H7 (cell line): ENCODE data around the gene C17orf58. TPM values are rescaled to one million over a fixed set of nuclear protein-coding genes. Genes with fewer than 3 reads are reported as not detected.
A peak's percentile ranks its signal among the peaks of the same experiment; 100 is the strongest.
"Not testable (repeated sequence)": the region's sequence is repeated elsewhere in the genome, so short reads cannot be mapped to it uniquely, and the experiment has no call there.

Source experiments
- DNase-seq: peaks from one replicate; pipeline ENCODE4 v3.0.0; 2012
- H3K27me3 ChIP-seq: 2 replicates; pipeline ENCODE4 v1.6.0; 2011; ENCODE audit warnings: mild to moderate bottlenecking, low read length; ENCODE audit not compliant: control insufficient read depth, insufficient read depth
- H3K36me3 ChIP-seq: replicated peaks from 2 replicates; pipeline ENCODE4 v1.5.1; 2011; ENCODE audit warnings: low read length; ENCODE audit not compliant: control insufficient read depth, insufficient read depth
- H3K4me3 ChIP-seq: 2 replicates; pipeline ENCODE4 v1.5.1; 2011; ENCODE audit warnings: low read depth, mild to moderate bottlenecking, control low read depth, low read length, moderate library complexity; ENCODE audit not compliant: insufficient read depth
- total RNA-seq: library from RNA; depleted of rRNA; stranded (reverse); fragments of >200 nt; shearing (Covaris generic); gene quantifications from 2 replicates; pipeline ENCODE4 v1.2.3, GENCODE V29; 2014

Gene C17orf58
- total RNA-seq, 1 experiment from 2014 or later = 55.8 TPM

DNA sequence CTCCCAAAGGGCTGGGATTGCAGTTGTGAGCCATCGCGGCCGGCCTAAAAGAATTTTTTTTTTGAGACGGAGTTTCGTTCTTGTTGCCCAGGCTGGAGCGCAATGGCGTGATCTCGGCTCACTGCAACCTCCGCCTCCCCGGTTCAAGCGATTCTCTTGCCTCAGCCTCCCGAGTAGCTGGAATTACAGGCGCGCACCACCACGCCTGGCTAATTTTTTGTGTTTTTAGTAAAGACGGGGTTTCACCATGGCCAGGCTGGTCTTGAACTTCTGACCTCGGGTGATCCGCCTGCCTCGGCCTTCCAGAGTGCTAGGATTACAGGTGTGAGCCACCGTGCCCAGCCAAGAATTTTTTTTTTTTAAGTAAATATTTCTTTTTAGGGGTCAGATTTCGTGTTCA lies 22.2 kb upstream of the C17orf58 start:
- not testable (repeated sequence) for H3K4me3 ChIP-seq, DNase-seq

DNA sequence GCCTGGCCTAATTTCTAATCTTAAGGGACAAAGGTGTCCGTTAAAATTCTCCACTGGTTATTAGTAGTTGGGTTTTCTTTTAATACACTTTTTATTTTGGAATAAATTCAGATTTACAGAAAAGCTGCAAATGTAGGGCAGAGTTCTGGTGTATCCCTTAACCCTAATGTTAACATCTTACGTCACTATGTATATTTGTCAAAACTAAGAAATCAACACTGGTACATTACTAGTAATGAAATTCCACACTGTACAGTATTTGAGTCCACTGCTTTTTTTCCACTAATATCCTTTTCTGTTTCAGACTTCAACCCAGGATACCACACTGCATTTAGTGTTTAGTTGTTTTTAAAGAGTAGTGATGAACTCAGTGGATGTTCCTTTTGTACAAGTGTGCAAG lies 20.6 kb upstream of the C17orf58 start:
- DNase-seq = no peak
- no peaks in the 10 kb centered on the region for H3K36me3 ChIP-seq
- no peak overlapping the region for H3K4me3 ChIP-seq
- no peaks in the 10 kb centered on the region for H3K27me3 ChIP-seq

More for the DNA sequence above, 22.2 kb upstream of the C17orf58 start:
- not testable (repeated sequence) for H3K27me3 ChIP-seq, H3K36me3 ChIP-seq

DNA sequence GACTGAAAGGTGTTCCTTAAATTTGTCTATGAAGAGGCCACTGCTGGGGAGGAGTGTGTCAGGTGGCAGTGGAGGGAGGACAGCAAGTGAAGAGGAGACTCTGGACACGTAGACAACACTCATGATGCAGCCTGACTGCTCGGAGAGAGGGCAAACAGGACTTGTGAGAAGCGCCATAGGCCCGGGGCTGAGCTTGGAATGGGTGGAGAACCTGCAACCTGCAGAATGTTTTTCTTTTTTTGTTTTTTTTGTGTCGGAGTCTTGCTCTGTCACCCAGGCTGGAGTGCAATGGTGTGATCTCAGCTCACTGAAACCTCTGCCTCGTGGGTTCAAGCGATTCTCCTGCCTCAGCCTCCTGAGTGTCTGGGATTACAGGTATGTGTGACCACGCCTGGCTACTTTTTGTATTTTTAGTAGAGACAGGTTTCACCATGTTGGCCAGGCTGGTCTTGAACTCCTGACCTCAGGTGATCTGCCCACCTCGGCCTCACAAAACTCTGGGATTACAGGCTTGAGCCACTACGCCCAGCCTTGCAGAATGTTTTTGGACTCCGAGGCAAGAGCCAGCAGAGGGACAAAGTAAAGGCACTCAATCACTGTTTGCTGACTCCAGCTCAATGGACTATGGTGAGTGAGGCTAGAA lies 18.9 kb upstream of the C17orf58 start:
- H3K36me3 ChIP-seq = no peaks in the 10 kb centered on the region
- H3K4me3 ChIP-seq = no peak overlapping the region
- no peak for DNase-seq
- H3K27me3 ChIP-seq = no peaks in the 10 kb centered on the region

DNA sequence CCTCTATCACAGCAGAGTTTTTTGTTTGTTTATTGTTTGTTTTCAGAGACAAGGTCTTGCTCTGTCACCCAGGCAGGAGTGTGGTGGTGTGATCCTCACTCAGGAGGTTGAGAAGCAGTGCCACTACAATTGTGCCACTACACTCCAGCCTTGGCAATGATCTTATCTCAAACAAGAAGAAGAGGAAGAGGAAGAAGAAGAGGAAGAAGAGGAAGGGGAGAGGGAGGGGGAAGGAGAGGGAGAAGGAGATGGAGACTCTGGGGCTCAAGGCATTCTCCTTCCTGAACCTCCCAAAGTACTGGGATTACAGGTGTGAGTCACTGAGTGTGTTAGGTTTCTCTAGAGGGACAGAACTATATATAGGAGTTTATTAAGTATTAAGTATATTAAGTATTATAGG lies 17.1 kb upstream of the C17orf58 start:
- DNase-seq = no peak
- H3K4me3 ChIP-seq = no peak overlapping the region
- no peaks in the 10 kb centered on the region for H3K36me3 ChIP-seq
- no peaks in the 10 kb centered on the region for H3K27me3 ChIP-seq

DNA sequence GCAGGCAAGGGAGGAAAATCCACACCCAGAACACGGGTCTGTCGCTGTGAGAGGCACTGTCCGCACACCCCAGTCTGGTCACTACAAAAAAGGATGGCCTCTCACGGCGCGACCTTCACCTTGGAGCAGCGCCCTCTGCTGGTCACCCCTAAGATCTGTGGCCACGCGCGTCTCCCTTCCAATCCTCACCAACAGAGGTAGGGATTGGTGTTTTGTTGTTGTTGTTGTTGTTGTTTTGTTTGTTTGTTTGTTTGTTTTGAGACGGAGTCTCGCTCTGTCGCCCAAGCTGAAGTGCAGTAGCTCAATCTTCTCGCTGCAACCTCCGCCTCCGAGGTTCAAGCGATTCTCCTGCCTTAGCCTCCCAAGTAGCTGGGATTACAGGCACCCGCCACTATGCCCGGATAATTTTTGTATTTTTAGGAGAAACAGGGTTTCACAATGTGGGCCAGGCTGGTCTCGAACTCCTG lies 15.0 kb upstream of the C17orf58 start:
- H3K27me3 ChIP-seq = no peaks in the 10 kb centered on the region
- H3K36me3 ChIP-seq = no peaks in the 10 kb centered on the region
- peak; percentile 79 for DNase-seq
- peak overlapping the region; percentile 10; the same call in 1 of the 2 replicates for H3K4me3 ChIP-seq

DNA sequence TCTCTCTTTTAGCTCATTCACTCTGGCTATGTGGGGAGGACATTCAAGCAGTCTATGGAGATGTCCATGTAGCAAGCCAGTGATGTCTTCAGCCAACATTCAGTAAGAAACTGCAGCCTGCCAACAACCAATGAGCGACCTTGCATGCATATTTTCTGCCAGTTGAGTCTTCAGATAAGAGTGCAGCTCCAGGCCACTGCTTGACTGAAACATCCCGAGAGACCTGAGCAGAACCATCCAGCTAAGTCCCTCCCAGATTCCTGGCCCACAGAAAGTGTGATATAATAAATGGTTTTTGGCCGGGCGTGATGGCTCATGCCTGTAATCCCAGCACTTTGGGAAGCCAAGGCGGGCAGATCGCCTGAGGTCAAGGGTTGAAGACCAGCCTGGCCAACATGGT lies 10.5 kb upstream of the C17orf58 start:
- no peaks in the 10 kb centered on the region for H3K27me3 ChIP-seq
- no peak for DNase-seq
- H3K36me3 ChIP-seq = no peaks in the 10 kb centered on the region
- no peak overlapping the region for H3K4me3 ChIP-seq

DNA sequence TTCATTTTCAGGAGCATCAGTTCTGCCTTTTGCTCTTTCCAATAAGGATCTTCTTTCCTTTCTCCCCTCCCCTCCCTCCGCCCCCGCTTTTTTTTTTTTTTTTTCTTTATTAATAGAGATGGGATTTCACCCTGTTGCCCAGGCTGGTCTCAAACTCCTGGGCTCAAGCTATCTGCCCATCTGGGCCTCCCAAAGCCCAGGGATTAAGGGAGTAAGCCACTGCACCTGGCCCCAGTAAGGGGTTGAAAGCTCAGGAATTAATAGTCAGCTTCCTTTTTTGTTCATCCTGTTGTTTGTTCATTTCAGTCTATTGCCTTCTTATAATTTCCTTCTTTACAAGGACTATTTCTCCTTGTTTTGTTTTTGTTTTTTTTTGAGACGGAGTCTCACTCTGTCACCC lies 7.9 kb upstream of the C17orf58 start:
- no peak overlapping the region for H3K4me3 ChIP-seq
- H3K27me3 ChIP-seq = no peaks in the 10 kb centered on the region
- DNase-seq = no peak
- H3K36me3 ChIP-seq = no peaks in the 10 kb centered on the region

DNA sequence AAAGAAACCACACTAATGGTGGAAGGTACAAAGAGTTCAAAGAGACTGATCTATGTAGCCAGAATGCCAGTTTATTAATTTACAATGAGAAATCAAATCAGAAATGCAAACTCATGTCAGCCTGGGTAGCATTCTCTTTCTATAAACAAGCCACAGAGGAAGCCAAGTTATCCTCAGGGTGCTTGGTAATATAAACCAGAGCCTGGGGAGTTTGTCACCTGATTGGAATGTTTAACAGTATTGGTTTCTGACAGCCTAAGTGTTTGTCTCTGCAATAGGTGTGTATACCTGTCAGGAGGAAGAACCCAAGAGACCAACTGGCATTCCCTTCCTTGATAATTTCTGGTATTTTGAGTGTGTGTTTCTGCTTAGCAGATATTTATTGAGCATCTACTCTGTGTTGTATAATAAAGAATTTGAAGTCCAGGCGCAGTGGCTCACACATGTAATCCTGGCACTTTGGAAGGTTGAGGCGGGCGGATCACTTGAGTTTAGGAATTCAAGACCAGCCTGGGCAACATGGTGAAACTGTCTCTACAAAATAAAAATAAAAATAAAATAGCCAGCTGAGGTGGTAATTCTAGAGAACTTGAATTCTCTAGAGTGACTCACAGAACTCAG lies 3.1 kb upstream of the C17orf58 start:
- no peak overlapping the region for H3K4me3 ChIP-seq
- H3K27me3 ChIP-seq = peaks cover 12% of the 10 kb centered on the region
- no peaks in the 10 kb centered on the region for H3K36me3 ChIP-seq
- peak; percentile 22 for DNase-seq

DNA sequence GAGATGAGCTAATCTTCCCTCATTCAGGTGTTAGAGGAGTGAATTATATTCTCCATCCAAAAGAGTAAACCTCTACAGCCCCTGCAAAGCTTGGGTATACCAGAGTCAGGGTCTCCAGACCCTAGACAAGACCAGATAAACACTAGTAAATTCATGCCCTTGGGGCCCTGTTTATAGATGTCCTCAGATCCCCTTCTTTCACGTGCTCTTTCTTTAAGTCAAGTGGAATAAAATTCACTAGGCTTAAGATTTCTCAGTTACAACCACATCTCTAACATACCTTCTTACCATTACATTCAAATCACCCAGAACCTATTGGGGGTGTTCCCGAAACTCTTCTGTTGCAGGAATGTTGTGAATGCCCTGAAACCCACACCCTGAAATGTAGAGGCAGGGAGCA lies 2.2 kb upstream of the C17orf58 start:
- H3K4me3 ChIP-seq = no peak overlapping the region

DNA sequence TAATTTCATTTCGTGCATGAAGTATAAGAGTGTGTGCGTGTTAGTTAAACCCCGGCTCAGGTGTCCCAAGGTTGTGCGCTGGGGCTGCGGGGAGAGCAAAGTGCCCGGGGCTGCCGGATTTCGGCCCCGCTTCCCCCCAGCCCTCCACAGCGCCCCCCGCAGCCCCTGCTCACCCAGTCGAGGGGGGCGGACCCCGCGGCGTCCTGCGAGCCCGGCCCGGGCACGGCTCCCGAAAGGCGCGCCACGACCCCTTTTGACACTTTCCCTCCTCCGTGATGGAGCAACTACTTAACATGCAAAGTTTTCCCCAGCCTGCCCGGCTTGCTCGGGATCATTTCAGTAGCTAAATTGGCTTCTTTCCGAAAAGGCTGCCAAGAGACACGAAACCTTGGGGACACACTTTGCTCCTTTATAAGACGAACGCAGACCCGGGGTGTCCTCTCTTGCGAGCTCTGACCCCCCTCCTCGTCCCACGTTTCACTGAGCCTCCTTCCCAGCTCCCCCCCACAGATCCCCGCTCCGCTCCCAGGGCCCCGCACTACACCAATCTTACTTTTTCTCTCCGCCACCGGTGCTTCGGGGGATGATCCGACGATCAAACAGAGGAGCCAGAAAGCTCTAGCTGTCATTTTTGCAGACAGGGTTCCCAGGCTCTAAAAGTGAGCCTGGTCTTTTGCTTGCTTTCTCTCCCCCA lies 552 bp downstream of the C17orf58 start:
- peak; percentile 88 for DNase-seq
- peak overlapping the region; percentile 58 for H3K4me3 ChIP-seq
- peaks cover 15% of the 10 kb centered on the region for H3K27me3 ChIP-seq
- no peaks in the 10 kb centered on the region for H3K36me3 ChIP-seq

More for the DNA sequence above, 2.2 kb upstream of the C17orf58 start:
- no peaks in the 10 kb centered on the region for H3K36me3 ChIP-seq
- H3K27me3 ChIP-seq = peaks cover 12% of the 10 kb centered on the region
- peak; percentile 16 for DNase-seq

DNA sequence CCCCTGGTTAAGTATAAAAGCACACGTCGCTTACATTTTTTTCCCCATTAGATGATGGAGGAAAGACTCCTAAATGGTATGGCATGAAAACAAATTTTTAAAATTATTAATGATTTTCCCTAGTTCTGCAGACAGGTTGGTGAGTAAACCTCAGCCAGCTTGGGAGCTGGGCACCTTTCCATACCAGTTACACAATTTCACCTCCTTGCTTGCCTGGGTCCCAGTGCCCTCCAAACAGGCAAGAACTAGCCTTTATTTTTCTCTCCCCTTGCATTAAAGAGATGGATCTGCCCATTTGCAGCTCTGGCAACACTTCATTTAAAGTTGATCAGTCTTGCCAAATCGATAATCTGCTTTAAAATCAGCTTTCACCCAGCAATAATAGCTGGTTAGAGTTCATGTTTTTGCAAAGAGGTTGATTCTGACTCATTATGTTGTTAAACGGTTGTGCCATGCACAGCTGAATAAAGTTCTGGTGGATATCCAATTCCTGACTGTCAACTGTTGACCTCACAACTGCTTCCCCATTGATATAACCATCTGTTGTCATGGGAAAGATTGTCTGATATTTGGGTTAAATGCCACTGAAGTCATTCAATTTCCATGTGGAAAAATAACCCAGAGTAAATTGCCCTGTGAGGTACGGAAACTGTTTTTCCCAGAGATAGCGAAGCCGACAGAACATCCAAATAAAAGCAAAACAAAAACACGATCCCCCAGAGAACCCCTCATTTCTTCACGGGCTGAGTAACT lies 1.3 kb downstream of the C17orf58 start:
- DNase-seq = peak; percentile 48
- Histone ChIP-seq H3K36me3 (no peaks in the 10 kb centered on the region), H3K4me3 (peak overlapping the region; percentile 58), H3K27me3 (peaks cover 15% of the 10 kb centered on the region)

DNA sequence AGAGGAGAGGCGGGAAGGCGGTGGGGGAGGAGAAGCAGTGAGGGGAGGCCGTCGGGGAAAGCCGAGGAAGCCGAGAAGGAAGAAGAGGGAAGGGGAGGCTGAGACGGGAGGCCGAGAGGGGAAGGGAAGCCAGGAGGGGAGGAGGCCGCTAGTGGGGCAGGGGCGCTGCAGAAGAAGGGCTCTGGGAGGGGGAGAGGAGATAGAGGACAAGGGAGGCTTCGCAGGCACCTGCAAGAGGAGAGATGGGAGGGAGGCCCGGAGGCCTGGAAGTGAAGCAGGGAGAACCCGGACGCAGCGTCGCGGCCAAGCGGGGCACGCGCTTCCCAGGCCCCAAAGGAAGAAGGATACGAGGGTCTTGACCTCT lies 2.3 kb downstream of the C17orf58 start:
- H3K27me3 ChIP-seq = peaks cover 15% of the 10 kb centered on the region
- peak overlapping the region; percentile 64 for H3K4me3 ChIP-seq
- H3K36me3 ChIP-seq = no peaks in the 10 kb centered on the region
- DNase-seq = no peak

DNA sequence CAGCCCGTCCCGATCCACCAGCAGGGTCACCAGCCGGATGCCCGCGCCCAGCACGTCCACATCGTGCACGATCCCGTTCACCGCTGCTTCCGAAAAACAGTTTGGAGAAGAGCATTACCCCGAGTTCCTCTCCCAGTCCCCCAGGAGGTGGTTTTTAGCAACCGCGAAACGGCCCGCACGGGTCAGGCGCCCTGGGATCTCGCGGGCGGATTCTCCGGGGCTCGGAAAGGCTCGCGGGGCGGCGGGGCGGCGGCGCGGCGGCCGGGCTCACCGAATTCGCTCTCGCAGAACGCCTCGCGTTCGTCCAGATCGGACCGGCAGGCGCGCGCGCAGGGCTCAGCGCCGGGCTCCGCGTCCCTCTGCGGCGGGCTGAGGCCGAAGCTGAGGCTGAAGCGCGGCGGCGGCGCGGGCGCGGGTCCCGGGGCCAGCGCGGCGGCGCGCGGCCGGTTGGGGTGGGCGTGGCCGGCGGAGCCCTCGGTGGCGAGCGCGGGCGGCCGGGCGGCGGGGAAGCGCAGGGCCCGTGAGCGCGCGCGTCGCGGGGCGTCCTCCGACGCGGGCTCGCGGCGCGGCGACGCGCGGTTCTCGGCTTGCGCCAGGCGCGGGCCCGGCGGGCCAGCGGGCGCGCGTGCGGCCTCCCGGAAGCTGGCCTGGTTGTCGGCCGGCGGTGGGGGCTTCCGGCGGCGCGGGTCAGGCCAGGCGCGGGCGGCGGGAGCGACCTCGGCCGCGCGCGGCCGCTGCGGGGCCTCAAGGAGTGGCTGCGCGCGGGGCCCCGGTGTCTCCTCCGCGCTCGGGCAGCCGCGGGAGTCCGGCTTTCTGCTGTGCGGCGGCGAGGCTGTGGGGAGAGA lies 2.9 kb downstream of the C17orf58 start:
- H3K4me3 ChIP-seq = peak overlapping the region; percentile 83
- no peaks in the 10 kb centered on the region for H3K36me3 ChIP-seq
- peak; percentile 95 for DNase-seq
- peaks cover 15% of the 10 kb centered on the region for H3K27me3 ChIP-seq
